ENCODE results near the gene PSMD8. TPM values are rescaled to one million over a fixed set of nuclear protein-coding genes. Genes with fewer than 3 reads are reported as not detected.

Gene PSMD8
- total RNA-seq, 1 donor from 2014 or later: 162 TPM

- Mint-ChIP-seq H3K36me3 (ENCODE audit: unreplicated experiment) (peaks cover 9% of the 10 kb centered on the region), H3K9me3 (ENCODE audit: unreplicated experiment) (no peaks in the 10 kb centered on the region), H3K4me1 (ENCODE audit: unreplicated experiment) (peaks cover 16% of the 10 kb centered on the region), H3K4me3 (ENCODE audit: unreplicated experiment) (peak overlapping the region; percentile 74), H3K27me3 (ENCODE audit: unreplicated experiment) (no peaks in the 10 kb centered on the region), H3K27ac (ENCODE audit: unreplicated experiment) (peak overlapping the region; percentile 90)
- no peak for TF ChIP-seq CTCF (IDR thresholded peaks at IDR 0.05)
- no peak for DNase-seq (ENCODE audit: extremely low spot score, unreplicated experiment)
Observed at GRCh38 chr19:38389101-38389925, 14.9 kb downstream of the PSMD8 start.

GRCh38 chr19:38389957-38390924, 15.9 kb downstream of the PSMD8 start:
- Mint-ChIP-seq H3K27ac (ENCODE audit: unreplicated experiment) (peak overlapping the region; percentile 90), H3K27me3 (ENCODE audit: unreplicated experiment) (no peaks in the 10 kb centered on the region), H3K4me3 (ENCODE audit: unreplicated experiment) (peak overlapping the region; percentile 74), H3K36me3 (ENCODE audit: unreplicated experiment) (peaks cover 6% of the 10 kb centered on the region), H3K4me1 (ENCODE audit: unreplicated experiment) (peaks cover 16% of the 10 kb centered on the region), H3K9me3 (ENCODE audit: unreplicated experiment) (no peaks in the 10 kb centered on the region)
- no peak for TF ChIP-seq CTCF (IDR thresholded peaks at IDR 0.05)
- DNase-seq (ENCODE audit: extremely low spot score, unreplicated experiment): no peak

- peaks cover 16% of the 10 kb centered on the region for H3K4me1 Mint-ChIP-seq (ENCODE audit: unreplicated experiment)
- DNase-seq (ENCODE audit: extremely low spot score, unreplicated experiment): no peak
- H3K9me3 Mint-ChIP-seq (ENCODE audit: unreplicated experiment): no peaks in the 10 kb centered on the region
- no peak for TF ChIP-seq CTCF (IDR thresholded peaks at IDR 0.05)
- H3K36me3 Mint-ChIP-seq (ENCODE audit: unreplicated experiment): peaks cover 8% of the 10 kb centered on the region
- H3K27me3 Mint-ChIP-seq (ENCODE audit: unreplicated experiment): no peaks in the 10 kb centered on the region
- H3K27ac Mint-ChIP-seq (ENCODE audit: unreplicated experiment): no peak overlapping the region
- H3K4me3 Mint-ChIP-seq (ENCODE audit: unreplicated experiment): no peak overlapping the region
Observed at GRCh38 chr19:38391911-38392464, 17.6 kb downstream of the PSMD8 start.

- H3K4me1 Mint-ChIP-seq (ENCODE audit: unreplicated experiment): peaks cover 12% of the 10 kb centered on the region
- no peak overlapping the region for H3K4me3 Mint-ChIP-seq (ENCODE audit: unreplicated experiment)
- H3K27me3 Mint-ChIP-seq (ENCODE audit: unreplicated experiment): no peaks in the 10 kb centered on the region
- no peak overlapping the region for H3K27ac Mint-ChIP-seq (ENCODE audit: unreplicated experiment)
- TF ChIP-seq CTCF (IDR thresholded peaks at IDR 0.05): no peak
- no peaks in the 10 kb centered on the region for H3K9me3 Mint-ChIP-seq (ENCODE audit: unreplicated experiment)
- peaks cover 8% of the 10 kb centered on the region for H3K36me3 Mint-ChIP-seq (ENCODE audit: unreplicated experiment)
- no peak for DNase-seq (ENCODE audit: extremely low spot score, unreplicated experiment)
Observed at GRCh38 chr19:38392707-38393308, 18.4 kb downstream of the PSMD8 start.

Data from osteocyte (in vitro differentiated cells).